Measurements from ENCODE around the gene FAM181A. TPM values are rescaled to one million over a fixed set of nuclear protein-coding genes. Genes with fewer than 3 reads are reported as not detected.

The FAM181A gene
- not detected in 2 replicates for total RNA-seq

DNA sequence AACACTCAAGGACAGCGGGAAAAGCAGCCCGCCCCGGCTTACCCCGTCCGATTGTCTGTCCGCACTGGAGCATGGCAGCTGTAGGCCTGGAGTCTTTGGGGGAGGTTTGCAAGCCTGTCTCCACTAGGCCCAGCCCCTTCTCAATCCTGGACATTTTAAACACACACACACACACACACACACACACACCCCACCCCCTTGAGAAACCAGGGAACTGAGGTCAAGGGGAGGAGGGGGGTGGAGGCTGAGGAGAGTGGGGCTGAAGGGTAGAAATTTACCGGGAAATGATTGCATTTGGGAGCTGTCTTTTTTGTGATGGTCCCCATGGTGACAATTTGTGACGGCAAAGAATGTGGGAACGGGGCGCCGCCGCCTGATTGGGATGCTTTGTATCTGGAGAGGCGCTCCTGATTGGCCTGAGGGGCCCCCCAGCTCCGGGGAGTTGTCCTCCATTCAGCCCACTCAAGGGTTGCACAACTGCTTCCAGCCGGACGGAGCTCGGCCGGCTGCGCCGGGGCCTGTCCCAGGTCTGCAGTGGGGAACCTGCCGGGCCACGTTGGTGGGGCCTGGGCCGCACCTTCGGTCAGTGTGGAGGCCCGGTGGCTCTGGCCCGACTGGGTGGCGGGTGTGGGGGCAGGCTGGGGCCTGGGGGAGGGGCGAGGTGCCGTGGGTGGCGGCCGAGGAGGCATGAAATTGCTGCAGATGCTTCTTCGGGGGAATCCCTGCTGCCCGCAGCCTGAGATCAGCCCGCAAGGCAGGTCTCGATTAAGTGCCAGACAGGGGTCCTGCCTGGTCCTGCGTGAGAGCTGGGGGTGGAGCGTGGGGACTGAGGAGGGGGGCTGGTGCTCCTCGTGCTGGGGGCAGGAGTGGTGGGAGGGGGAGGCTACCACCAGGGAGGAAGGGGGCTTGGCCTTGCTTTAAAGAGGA lies at the start of gene FAM181A:
TSS of gene FAM181A (plus strand) at position 472 of the 927 bp plus-strand sequence. CDS start 942 bp downstream, outside the sequence.

DNA sequence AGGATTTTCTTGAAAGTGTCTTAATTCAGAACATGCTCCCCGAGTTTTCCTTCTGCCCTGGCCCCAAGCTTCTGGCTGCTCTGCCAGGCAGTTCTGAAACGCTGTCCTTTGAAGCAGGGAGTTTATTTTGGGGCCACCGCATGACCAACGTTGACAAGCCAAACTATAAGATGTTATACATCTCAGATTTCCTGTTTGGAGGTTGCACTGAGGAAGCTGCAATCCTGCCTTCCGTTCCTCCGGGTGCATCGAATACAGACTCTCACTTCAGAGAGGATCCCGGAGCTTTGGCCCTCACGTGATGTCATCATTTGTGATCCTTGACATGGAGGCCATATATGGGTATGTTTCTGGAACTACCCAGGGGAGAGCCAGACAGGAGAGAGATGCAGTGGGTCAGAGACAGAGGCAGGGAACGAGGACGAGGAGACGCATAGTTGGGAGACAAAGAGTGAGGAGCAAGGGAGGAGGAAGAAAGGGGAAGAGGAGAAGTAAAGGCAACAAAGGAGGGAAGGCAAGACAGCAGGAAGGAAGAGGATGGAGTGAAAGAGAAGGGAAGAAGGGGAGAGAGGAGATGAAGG lies 49.4 kb downstream of the FAM181A start, which contains the start of gene ASB2:
TSS of gene ASB2 (minus strand) at position 94 of the 581 bp plus-strand sequence. CDS start 12,031 bp downstream, outside the sequence.

Other genes with a start within 250 kb of the FAM181A start
- not detected in 2 replicates for gene PRIMA1, start 138.9 kb upstream of the FAM181A start, total RNA-seq
- gene ASB2, start 49.2 kb downstream of the FAM181A start, total RNA-seq = 0.09 and 0.32 TPM in 2 replicates
- not detected in 2 replicates for gene CCDC197, start 70.0 kb downstream of the FAM181A start, total RNA-seq
- 1.6 and 1.9 TPM in 2 replicates for gene OTUB2, start 99.0 kb downstream of the FAM181A start, total RNA-seq
- gene DDX24, start 153.9 kb downstream of the FAM181A start, total RNA-seq = 119 and 132 TPM in 2 replicates
- gene IFI27L1, start 154.0 kb downstream of the FAM181A start, total RNA-seq = 18.1 and 30.9 TPM in 2 replicates
- 11.0 and 13.4 TPM in 2 replicates for gene IFI27, start 183.4 kb downstream of the FAM181A start, total RNA-seq
- 345 and 419 TPM in 2 replicates for gene IFI27L2, start 202.3 kb downstream of the FAM181A start, total RNA-seq
- gene PPP4R4, start 247.0 kb downstream of the FAM181A start, total RNA-seq = 0.34 and 1.9 TPM in 2 replicates

All from bronchial smooth muscle cell (primary cell).